ENCODE measurements around the gene ANKRD16. TPM values are rescaled to one million over a fixed set of nuclear protein-coding genes. Genes with fewer than 3 reads are reported as not detected.
"Not testable (repeated sequence)": the region's sequence is repeated elsewhere in the genome, so short reads cannot be mapped to it uniquely, and the experiment has no call there.

ANKRD16 gene
- total RNA-seq, 1 donor from 2014 or later, result 10.4 TPM

- H3K4me1 ChIP-seq, result no peaks in the 10 kb centered on the region
- intact Hi-C loops (cut with DNase I), result no loop called here
- TF ChIP-seq CTCF (IDR thresholded peaks at IDR 0.05), result no peak
- no peaks in the 10 kb centered on the region for H3K36me3 ChIP-seq
- DNase-seq (ENCODE audit: low spot score in 2 of 2), result no peak
- no peaks in the 10 kb centered on the region for H3K27me3 ChIP-seq
- no peak overlapping the region for H3K27ac ChIP-seq
- H3K4me3 ChIP-seq, result no peak overlapping the region
- no peaks in the 10 kb centered on the region for H3K9me3 ChIP-seq
Observed at GRCh38 chr10:5840314-5841307, 49.1 kb downstream of the ANKRD16 start.

GRCh38 chr10:5836181-5836580, 53.5 kb downstream of the ANKRD16 start:
- not testable (repeated sequence) for H3K9me3 ChIP-seq; DNase-seq (ENCODE audit: low spot score in 2 of 2)

GRCh38 chr10:5835446-5836095, 54.1 kb downstream of the ANKRD16 start:
- H3K9me3 ChIP-seq, result no peaks in the 10 kb centered on the region
- TF ChIP-seq CTCF (IDR thresholded peaks at IDR 0.05), result no peak
- no peaks in the 10 kb centered on the region for H3K4me1 ChIP-seq
- H3K27me3 ChIP-seq, result no peaks in the 10 kb centered on the region
- H3K36me3 ChIP-seq, result no peaks in the 10 kb centered on the region
- H3K27ac ChIP-seq, result no peak overlapping the region
- no peak for DNase-seq (ENCODE audit: low spot score in 2 of 2)
- intact Hi-C loops (cut with DNase I), result no loop called here
- H3K4me3 ChIP-seq, result no peak overlapping the region

More at GRCh38 chr10:5836181-5836580, 53.5 kb downstream of the ANKRD16 start:
- H3K4me3 ChIP-seq; intact Hi-C loops (cut with DNase I); H3K4me1 ChIP-seq; H3K36me3 ChIP-seq; H3K27ac ChIP-seq; H3K27me3 ChIP-seq: not testable (repeated sequence)

- H3K4me3 ChIP-seq, result no peak overlapping the region
- intact Hi-C loops (cut with DNase I), result no loop called here
- no peaks in the 10 kb centered on the region for H3K4me1 ChIP-seq
- no peak for TF ChIP-seq CTCF (IDR thresholded peaks at IDR 0.05)
- no peak for DNase-seq (ENCODE audit: low spot score in 2 of 2)
- H3K9me3 ChIP-seq, result no peaks in the 10 kb centered on the region
- no peak overlapping the region for H3K27ac ChIP-seq
- no peaks in the 10 kb centered on the region for H3K36me3 ChIP-seq
- H3K27me3 ChIP-seq, result no peaks in the 10 kb centered on the region
Observed at GRCh38 chr10:5833814-5834213, 55.9 kb downstream of the ANKRD16 start.

GRCh38 chr10:5832946-5833345, 56.7 kb downstream of the ANKRD16 start:
- Histone ChIP-seq H3K27me3 (no peaks in the 10 kb centered on the region), H3K4me1 (no peaks in the 10 kb centered on the region), H3K4me3 (no peak overlapping the region), H3K9me3 (no peaks in the 10 kb centered on the region), H3K36me3 (no peaks in the 10 kb centered on the region), H3K27ac (no peak overlapping the region)
- DNase-seq (ENCODE audit: low spot score in 2 of 2), result no peak
- no peak for TF ChIP-seq CTCF (IDR thresholded peaks at IDR 0.05)
- intact Hi-C loops (cut with DNase I), result no loop called here

GRCh38 chr10:5831446-5831782, 58.3 kb downstream of the ANKRD16 start:
- H3K4me1 ChIP-seq, result no peaks in the 10 kb centered on the region
- H3K9me3 ChIP-seq, result no peaks in the 10 kb centered on the region
- H3K27ac ChIP-seq, result no peak overlapping the region
- intact Hi-C loops (cut with DNase I), result no loop called here
- H3K27me3 ChIP-seq, result no peaks in the 10 kb centered on the region
- no peak for DNase-seq (ENCODE audit: low spot score in 2 of 2)
- H3K4me3 ChIP-seq, result no peak overlapping the region
- no peak for TF ChIP-seq CTCF (IDR thresholded peaks at IDR 0.05)
- no peaks in the 10 kb centered on the region for H3K36me3 ChIP-seq

Measured in ascending aorta (tissue), 2 donors.